Subcutaneous preadipocyte (primary cell): ENCODE data around the gene EXOC1. TPM values are rescaled to one million over a fixed set of nuclear protein-coding genes. Genes with fewer than 3 reads are reported as not detected.

Experiments
- small RNA-seq: library from RNA; depleted of rRNA; stranded (forward); fragments of <200 nt; gene quantifications from one replicate; pipeline ENCODE3, GENCODE V24; 2012
- total RNA-seq: library from RNA; depleted of rRNA; stranded (reverse); fragments of >200 nt; gene quantifications from 2 replicates; pipeline ENCODE4 v1.2.3, GENCODE V29; 2012

Gene EXOC1
- total RNA-seq: 38.9 and 44.6 TPM in 2 replicates

DNA sequence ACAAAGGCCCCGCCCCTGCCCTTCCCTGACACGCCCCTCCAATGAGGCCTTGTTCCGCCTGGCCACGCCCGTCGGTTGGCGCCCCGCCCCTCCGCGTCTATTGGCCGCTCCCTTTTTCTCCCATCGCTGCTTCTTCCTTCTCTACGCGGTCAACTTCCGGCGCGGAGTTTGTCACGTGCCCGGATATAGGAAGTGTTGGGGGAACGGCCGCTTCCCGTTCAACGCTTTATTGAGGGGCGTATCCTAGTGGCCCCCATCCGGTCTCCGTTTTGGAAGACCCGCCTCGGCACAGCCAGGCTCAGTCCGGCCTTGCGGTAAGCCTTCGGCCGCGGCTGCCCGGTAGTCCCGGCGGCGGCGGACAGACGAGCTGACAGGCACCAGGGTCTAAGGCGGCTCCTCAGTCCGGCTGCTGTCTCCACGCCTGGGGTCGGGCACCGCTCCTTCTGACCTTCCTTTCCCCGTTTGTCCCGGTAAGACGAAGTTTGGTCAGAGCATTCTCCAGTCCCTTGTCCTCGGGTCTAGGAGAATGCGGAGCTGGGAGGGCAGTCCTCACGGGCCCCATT is at the start of gene EXOC1:
TSS of gene EXOC1 (plus strand) at position 165 of the 563 bp plus-strand sequence. CDS start 4,676 bp downstream, outside the sequence.

DNA sequence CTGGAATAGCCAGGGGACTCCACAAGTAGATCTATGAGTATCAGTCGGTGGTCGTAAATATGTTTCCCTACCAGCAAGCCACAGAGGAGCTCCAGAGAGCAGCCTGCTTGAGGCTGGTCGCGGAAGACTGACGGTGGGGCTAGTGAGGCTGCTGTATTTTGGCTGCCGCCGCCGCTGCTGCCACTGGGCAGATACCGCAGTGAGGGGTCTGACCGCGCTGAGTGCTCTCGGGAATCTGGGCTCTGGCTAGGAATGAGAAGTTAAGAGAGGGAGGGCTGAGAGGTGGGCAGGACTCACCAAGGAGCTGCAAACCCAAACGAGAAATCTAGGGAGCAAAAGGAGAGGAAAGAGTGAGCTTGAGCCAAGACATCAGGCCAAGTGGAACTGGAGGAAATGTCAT is 33.8 kb upstream of the EXOC1 start, which contains the start of gene EXOC1L:
TSS of gene EXOC1L (plus strand) at position 157 of the 400 bp plus-strand sequence. CDS start at position 394, 237 bp downstream.

GRCh38 chr4:55948726-55949481 is 95.5 kb downstream of the EXOC1 start, which contains the start of gene CEP135:
Gene CEP135 (plus strand): TSS chr4:55948945. CDS start chr4:55952131, 3,186 bp downstream.

Small RNAs within 50 kb of the gene (small RNA-seq; reads per million reads assigned to genes)
- not detected for gene RNU6-652P

Other genes with a start within 250 kb of the EXOC1 start
- not detected in 2 replicates for gene NMU, start 217.3 kb upstream of the EXOC1 start, total RNA-seq
- not detected in 2 replicates for gene EXOC1L, start 33.9 kb upstream of the EXOC1 start, total RNA-seq
- gene CEP135, start 95.3 kb downstream of the EXOC1 start, total RNA-seq: 4.8 and 9.6 TPM in 2 replicates